OCI-LY3 (cell line): ENCODE measurements around the gene GUK1.

Experiments
- H2AFZ ChIP-seq: fragments of 200-600, 300-600 bp; shearing (Covaris generic); 2 replicates; pipeline ENCODE4 v1.6.0; 2014; ENCODE audit warnings: antibody characterized with exemption, low read depth, low read length
- H3K27ac ChIP-seq: fragments of 200-600, 300-600 bp; sonication (generic); 2 replicates; pipeline ENCODE4 v1.5.1; 2014; ENCODE audit warnings: mild to moderate bottlenecking, low read length, moderate library complexity, mixed read lengths
- H3K27me3 ChIP-seq: fragments of 200-600, 300-600 bp; sonication (generic); 2 replicates; pipeline ENCODE4 v1.6.1; 2014; ENCODE audit warnings: low read depth, low read length, mixed read lengths
- H3K36me3 ChIP-seq: fragments of 200-600, 300-600 bp; sonication (generic); replicated peaks from 2 replicates; pipeline ENCODE3; 2014; ENCODE audit warnings: low read depth, low read length, mixed read lengths
- H3K4me1 ChIP-seq: fragments of 300-600, 200-600 bp; sonication (generic); 2 replicates; pipeline ENCODE4 v1.6.1; 2014; ENCODE audit warnings: low read length, mixed read lengths
- H3K4me2 ChIP-seq: fragments of 200-600, 300-600 bp; sonication (generic); 2 replicates; pipeline ENCODE4 v1.6.1; 2014; ENCODE audit warnings: low read length, mixed read lengths
- H3K4me3 ChIP-seq: fragments of 300-600, 200-600 bp; sonication (generic); 2 replicates; pipeline ENCODE4 v1.5.1; 2014; ENCODE audit warnings: antibody characterized with exemption, mild to moderate bottlenecking, low read length, moderate library complexity
- H3K79me2 ChIP-seq: fragments of 300-600, 200-600 bp; shearing (Covaris generic); 2 replicates; pipeline ENCODE4 v1.6.1; 2014; ENCODE audit warnings: mild to moderate bottlenecking, low read length, mixed read lengths
- H3K9ac ChIP-seq: fragments of 300-600, 200-600 bp; shearing (Covaris generic); 2 replicates; pipeline ENCODE4 v1.6.0; 2014; ENCODE audit warnings: mild to moderate bottlenecking, low read length, moderate library complexity
- H3K9me3 ChIP-seq: fragments of 200-600, 300-600 bp; shearing (Covaris generic); 2 replicates; pipeline ENCODE4 v1.6.1; 2014; ENCODE audit warnings: low read length, mixed read lengths; ENCODE audit not compliant: insufficient read depth
- H4K20me1 ChIP-seq: fragments of 200-600, 300-600 bp; sonication (generic); 2 replicates; pipeline ENCODE4 v1.6.1; 2016; ENCODE audit warnings: low read length, mixed read lengths; ENCODE audit not compliant: insufficient read depth
- CTCF ChIP-seq: fragments of 200-600, 300-600 bp; sonication (generic); IDR thresholded peaks from 2 replicates; pipeline ENCODE4 v1.5.1; 2014; ENCODE audit warnings: antibody characterized with exemption, low read length, low read depth
- EZH2phosphoT487 ChIP-seq: fragments of 200-600 bp; shearing (Covaris generic); IDR thresholded peaks from 2 replicates; pipeline ENCODE4 v1.6.1; 2018; ENCODE audit warnings: antibody characterized with exemption, mixed run types, low read depth

Gene GUK1

GRCh38 chr1:228136901-228137300 is 3.2 kb upstream of the GUK1 start:
- Histone ChIP-seq H3K9ac (no peak overlapping the region), H3K79me2 (peaks cover 18% of the 10 kb centered on the region), H3K36me3 (peaks cover 5% of the 10 kb centered on the region), H3K27me3 (peaks cover 19% of the 10 kb centered on the region), H3K4me3 (no peak overlapping the region), H3K4me1 (peaks cover 16% of the 10 kb centered on the region), H3K27ac (no peak overlapping the region), H3K4me2 (no peak overlapping the region), H2AFZ (no peak overlapping the region), H4K20me1 (peaks cover 7% of the 10 kb centered on the region; the same call in 1 of the 2 replicates), H3K9me3 (no peaks in the 10 kb centered on the region)
- TF ChIP-seq EZH2phosphoT487 = no peak
- no peak for TF ChIP-seq CTCF

GRCh38 chr1:228139406-228139930 is 611 bp upstream of the GUK1 start:
- Histone ChIP-seq H3K4me3 (peak overlapping the region; percentile 81), H3K27ac (peak overlapping the region; percentile 73), H3K9ac (peak overlapping the region; percentile 82), H3K27me3 (peaks cover 19% of the 10 kb centered on the region), H2AFZ (peak overlapping the region; percentile 53; the same call in 1 of the 2 replicates), H3K36me3 (peaks cover 6% of the 10 kb centered on the region), H4K20me1 (peaks cover 32% of the 10 kb centered on the region), H3K4me2 (peak overlapping the region; percentile 53), H3K9me3 (no peaks in the 10 kb centered on the region), H3K79me2 (peaks cover 44% of the 10 kb centered on the region), H3K4me1 (peaks cover 16% of the 10 kb centered on the region)
- no peak for TF ChIP-seq CTCF

GRCh38 chr1:228140724-228141225 is 696 bp downstream of the GUK1 start:
- Histone ChIP-seq H4K20me1 (peaks cover 32% of the 10 kb centered on the region), H3K9ac (peak overlapping the region; percentile 74), H3K27ac (peak overlapping the region; percentile 39), H3K36me3 (peaks cover 6% of the 10 kb centered on the region), H3K4me3 (peak overlapping the region; percentile 87), H2AFZ (no peak overlapping the region), H3K4me2 (peak overlapping the region; percentile 87), H3K4me1 (peaks cover 16% of the 10 kb centered on the region), H3K79me2 (peaks cover 57% of the 10 kb centered on the region), H3K9me3 (no peaks in the 10 kb centered on the region), H3K27me3 (peaks cover 13% of the 10 kb centered on the region)
- TF ChIP-seq CTCF = no peak
- no peak for TF ChIP-seq EZH2phosphoT487

GRCh38 chr1:228141226-228142044 is 1.4 kb downstream of the GUK1 start:
- Histone ChIP-seq H3K27ac (no peak overlapping the region), H3K4me2 (peak overlapping the region; percentile 87), H3K4me1 (peaks cover 16% of the 10 kb centered on the region), H3K36me3 (peaks cover 6% of the 10 kb centered on the region), H3K4me3 (peak overlapping the region; percentile 87), H2AFZ (no peak overlapping the region), H4K20me1 (peaks cover 34% of the 10 kb centered on the region), H3K9ac (peak overlapping the region; percentile 74), H3K79me2 (peaks cover 63% of the 10 kb centered on the region), H3K27me3 (peaks cover 6% of the 10 kb centered on the region), H3K9me3 (no peaks in the 10 kb centered on the region)
- TF ChIP-seq CTCF = no peak
- TF ChIP-seq EZH2phosphoT487 = no peak
